ENCODE data around the gene USP17L21.
"Not testable (repeated sequence)": the region's sequence is repeated elsewhere in the genome, so short reads cannot be mapped to it uniquely, and the experiment has no call there.

USP17L21 gene

DNA sequence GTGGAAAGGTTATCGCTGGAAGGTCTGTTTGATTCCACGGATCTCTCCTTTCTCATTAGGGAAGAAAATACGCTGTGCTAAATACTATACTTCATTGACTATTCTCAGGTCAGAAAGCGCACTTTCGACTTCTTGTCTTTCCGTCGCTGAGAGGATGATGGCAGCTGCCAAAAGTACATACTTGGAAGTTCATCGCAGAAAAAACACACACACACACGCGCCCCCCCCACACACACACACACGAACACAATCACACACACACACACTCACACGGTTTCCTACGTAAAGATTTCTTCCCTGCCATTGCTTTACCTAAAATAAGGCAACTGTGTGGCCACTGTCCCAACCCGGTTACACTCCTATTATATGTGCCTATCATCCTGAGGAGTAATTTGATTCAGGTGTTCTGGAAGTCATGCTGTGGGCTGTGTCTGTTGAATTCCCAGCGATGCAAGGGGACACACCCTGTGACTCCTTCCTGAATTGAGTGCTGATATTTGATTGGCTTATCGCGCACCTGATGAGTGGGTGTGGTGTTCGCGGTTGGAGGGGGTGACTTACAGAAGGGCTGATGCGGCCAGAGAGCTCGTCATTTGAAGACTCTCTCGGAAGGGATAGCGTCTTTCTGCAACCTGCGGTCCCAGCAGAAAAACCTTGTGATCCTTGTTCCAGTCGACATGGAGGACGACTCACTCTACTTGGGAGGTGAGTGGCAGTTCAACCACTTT is 14.6 kb upstream of the USP17L21 start, which contains the start of gene USP17L18:
TSS of gene USP17L18 (plus strand) at position 678 of the 728 bp plus-strand sequence. CDS start at position 678, 0 bp downstream.
- H3K9me3 ChIP-seq (ENCODE audit: insufficient read depth, low read length); H3K4me3 ChIP-seq (ENCODE audit: low read length); H3K36me3 ChIP-seq (replicated peaks; ENCODE audit: low read depth, low read length); H4K20me1 ChIP-seq (ENCODE audit: insufficient read depth, low read length); H3K4me1 ChIP-seq (ENCODE audit: low read length); H3K9ac ChIP-seq (ENCODE audit: low read length); H3K27ac ChIP-seq (ENCODE audit: low read length); H3K4me2 ChIP-seq (ENCODE audit: low read length); H3K79me2 ChIP-seq (ENCODE audit: low read length); H3K27me3 ChIP-seq (ENCODE audit: low read depth, low read length); H2AFZ ChIP-seq (ENCODE audit: low read depth, low read length): not testable (repeated sequence)

DNA sequence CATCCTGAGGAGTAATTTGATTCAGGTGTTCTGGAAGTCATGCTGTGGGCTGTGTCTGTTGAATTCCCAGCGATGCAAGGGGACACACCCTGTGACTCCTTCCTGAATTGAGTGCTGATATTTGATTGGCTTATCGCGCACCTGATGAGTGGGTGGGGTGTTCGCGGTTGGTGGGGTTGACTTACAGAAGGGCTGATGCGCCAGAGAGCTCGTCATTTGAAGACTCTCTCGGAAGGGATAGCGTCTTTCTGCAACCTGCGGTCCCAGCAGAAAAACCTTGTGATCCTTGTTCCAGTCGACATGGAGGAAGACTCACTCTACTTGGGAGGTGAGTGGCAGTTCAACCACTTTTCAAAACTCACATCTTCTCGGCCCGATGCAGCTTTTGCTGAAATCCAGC is 9.6 kb upstream of the USP17L21 start, which contains the start of gene USP17L19:
TSS of gene USP17L19 (plus strand) at position 301 of the 400 bp plus-strand sequence. CDS start at position 301, 0 bp downstream.
- not testable (repeated sequence) for H3K27me3 ChIP-seq (ENCODE audit: low read depth, low read length); H3K4me1 ChIP-seq (ENCODE audit: low read length); H3K36me3 ChIP-seq (replicated peaks; ENCODE audit: low read depth, low read length); H3K79me2 ChIP-seq (ENCODE audit: low read length); H2AFZ ChIP-seq (ENCODE audit: low read depth, low read length); H3K9ac ChIP-seq (ENCODE audit: low read length); H4K20me1 ChIP-seq (ENCODE audit: insufficient read depth, low read length); H3K9me3 ChIP-seq (ENCODE audit: insufficient read depth, low read length); H3K27ac ChIP-seq (ENCODE audit: low read length); H3K4me3 ChIP-seq (ENCODE audit: low read length); H3K4me2 ChIP-seq (ENCODE audit: low read length)

DNA sequence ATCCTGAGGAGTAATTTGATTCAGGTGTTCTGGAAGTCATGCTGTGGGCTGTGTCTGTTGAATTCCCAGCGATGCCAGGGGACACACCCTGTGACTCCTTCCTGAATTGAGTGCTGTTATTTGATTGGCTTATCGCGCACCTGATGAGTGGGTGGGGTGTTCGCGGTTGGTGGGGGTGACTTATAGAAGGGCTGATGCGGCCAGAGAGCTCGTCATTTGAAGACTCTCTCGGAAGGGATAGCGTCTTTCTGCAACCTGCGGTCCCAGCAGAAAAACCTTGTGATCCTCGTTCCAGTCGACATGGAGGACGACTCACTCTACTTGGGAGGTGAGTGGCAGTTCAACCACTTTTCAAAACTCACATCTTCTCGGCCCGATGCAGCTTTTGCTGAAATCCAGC is 4.8 kb upstream of the USP17L21 start, which contains the start of gene USP17L20:
TSS of gene USP17L20 (plus strand) at position 301 of the 400 bp plus-strand sequence. CDS start at position 301, 0 bp downstream.
- H3K4me3 ChIP-seq (ENCODE audit: low read length); H2AFZ ChIP-seq (ENCODE audit: low read depth, low read length); H3K36me3 ChIP-seq (replicated peaks; ENCODE audit: low read depth, low read length); H3K79me2 ChIP-seq (ENCODE audit: low read length); H3K27ac ChIP-seq (ENCODE audit: low read length); H3K4me2 ChIP-seq (ENCODE audit: low read length); H3K4me1 ChIP-seq (ENCODE audit: low read length); H3K27me3 ChIP-seq (ENCODE audit: low read depth, low read length); H4K20me1 ChIP-seq (ENCODE audit: insufficient read depth, low read length); H3K9ac ChIP-seq (ENCODE audit: low read length); H3K9me3 ChIP-seq (ENCODE audit: insufficient read depth, low read length): not testable (repeated sequence)

DNA sequence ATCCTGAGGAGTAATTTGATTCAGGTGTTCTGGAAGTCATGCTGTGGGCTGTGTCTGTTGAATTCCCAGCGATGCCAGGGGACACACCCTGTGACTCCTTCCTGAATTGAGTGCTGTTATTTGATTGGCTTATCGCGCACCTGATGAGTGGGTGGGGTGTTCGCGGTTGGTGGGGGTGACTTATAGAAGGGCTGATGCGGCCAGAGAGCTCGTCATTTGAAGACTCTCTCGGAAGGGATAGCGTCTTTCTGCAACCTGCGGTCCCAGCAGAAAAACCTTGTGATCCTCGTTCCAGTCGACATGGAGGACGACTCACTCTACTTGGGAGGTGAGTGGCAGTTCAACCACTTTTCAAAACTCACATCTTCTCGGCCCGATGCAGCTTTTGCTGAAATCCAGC is 4.6 kb downstream of the USP17L21 start, which contains the start of gene USP17L22:
TSS of gene USP17L22 (plus strand) at position 301 of the 400 bp plus-strand sequence. CDS start at position 301, 0 bp downstream.
- H3K4me1 ChIP-seq (ENCODE audit: low read length); H2AFZ ChIP-seq (ENCODE audit: low read depth, low read length); H3K27me3 ChIP-seq (ENCODE audit: low read depth, low read length); H4K20me1 ChIP-seq (ENCODE audit: insufficient read depth, low read length); H3K36me3 ChIP-seq (replicated peaks; ENCODE audit: low read depth, low read length); H3K4me3 ChIP-seq (ENCODE audit: low read length); H3K9me3 ChIP-seq (ENCODE audit: insufficient read depth, low read length); H3K79me2 ChIP-seq (ENCODE audit: low read length); H3K9ac ChIP-seq (ENCODE audit: low read length); H3K27ac ChIP-seq (ENCODE audit: low read length); H3K4me2 ChIP-seq (ENCODE audit: low read length): not testable (repeated sequence)

DNA sequence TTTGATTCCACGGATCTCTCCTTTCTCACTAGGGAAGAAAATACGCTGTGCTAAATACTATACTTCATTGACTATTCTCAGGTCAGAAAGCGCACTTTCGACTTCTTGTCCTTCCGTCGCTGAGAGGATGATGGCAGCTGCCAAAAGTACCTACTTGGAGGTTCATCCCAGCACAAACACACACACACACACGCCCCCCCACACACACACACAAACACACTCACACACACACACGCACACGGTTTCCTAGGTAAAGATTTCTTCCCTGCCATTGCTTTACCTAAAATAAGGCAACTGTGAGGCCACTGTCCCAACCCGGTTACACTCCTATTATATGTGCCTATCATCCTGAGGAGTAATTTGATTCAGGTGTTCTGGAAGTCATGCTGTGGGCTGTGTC is 9.0 kb downstream of the USP17L21 start:
- not testable (repeated sequence) for H3K9ac ChIP-seq (ENCODE audit: low read length); H3K4me1 ChIP-seq (ENCODE audit: low read length); H3K27ac ChIP-seq (ENCODE audit: low read length); H3K36me3 ChIP-seq (replicated peaks; ENCODE audit: low read depth, low read length); H4K20me1 ChIP-seq (ENCODE audit: insufficient read depth, low read length); H3K27me3 ChIP-seq (ENCODE audit: low read depth, low read length); H3K9me3 ChIP-seq (ENCODE audit: insufficient read depth, low read length); H3K79me2 ChIP-seq (ENCODE audit: low read length); H2AFZ ChIP-seq (ENCODE audit: low read depth, low read length); H3K4me2 ChIP-seq (ENCODE audit: low read length); H3K4me3 ChIP-seq (ENCODE audit: low read length)
